Heart left ventricle (tissue), 16 donors: ENCODE results near the gene PCBP3. TPM values are rescaled to one million over a fixed set of nuclear protein-coding genes. Genes with fewer than 3 reads are reported as not detected.
"Not testable (repeated sequence)": the region's sequence is repeated elsewhere in the genome, so short reads cannot be mapped to it uniquely, and the experiment has no call there.

Experiments
- ATAC-seq, 4 donors: fragments of 200-7000 bp; cut with Tn5 transposase; one replicate each; pipeline ENCODE4 v1.9.1; 2020 to 2022; ENCODE audit warnings: moderate library complexity in 4 of 4, mild to moderate bottlenecking in 3 of 4, moderate number of reproducible peaks in 1 of 4
- DNase-seq, 5 donors: peaks; one replicate each; pipeline ENCODE4 v3.0.0-alpha.2; 2020
- H3K27ac ChIP-seq, 12 donors: fragments of 200-600 bp; sonication (generic) in 4 of 12; one replicate each; pipeline versions ENCODE4 v1.5.0 to v1.8.0; 2016 to 2022; ENCODE audit warnings: mild to moderate bottlenecking in 2 of 12
- H3K27me3 ChIP-seq, 9 donors: fragments of 200-600 bp; sonication (generic) in 2 of 9; one replicate each; pipeline versions ENCODE4 v1.5.1 to v1.8.0; 2016 to 2022; ENCODE audit warnings: mild to moderate bottlenecking in 3 of 9
- H3K36me3 ChIP-seq, 9 donors: fragments of 200-600 bp; sonication (generic) in 2 of 9; one replicate each; pipeline versions ENCODE4 v1.5.0 to v1.8.0; 2018 to 2022; ENCODE audit warnings: mild to moderate bottlenecking in 2 of 9
- H3K4me1 ChIP-seq, 12 donors: fragments of 200-600 bp; sonication (generic) in 4 of 12; one replicate each; pipeline versions ENCODE4 v1.5.0 to v1.8.0; 2016 to 2022; ENCODE audit warnings: mild to moderate bottlenecking in 3 of 12
- H3K4me3 ChIP-seq, 12 donors: fragments of 200-600 bp; sonication (generic) in 4 of 12; one replicate each; pipeline versions ENCODE4 v1.5.0 to v1.8.0; 2017 to 2022; ENCODE audit warnings: mild to moderate bottlenecking in 9 of 12, moderate library complexity in 4 of 12
- H3K9me3 ChIP-seq, 12 donors: fragments of 200-600 bp; sonication (generic) in 4 of 12; one replicate each; pipeline versions ENCODE4 v1.5.0 to v1.8.0; 2016 to 2022; ENCODE audit warnings: mild to moderate bottlenecking in 1 of 12
- CTCF ChIP-seq, 12 donors: fragments of 200-600 bp; sonication (generic) in 4 of 12; IDR thresholded peaks; one replicate each; pipeline versions ENCODE4 v1.5.0 to v1.8.0; 2018 to 2022; ENCODE audit warnings: antibody characterized with exemption in 12 of 12, mild to moderate bottlenecking in 5 of 12
- POLR2A ChIP-seq, 2 donors: fragments of 450-650 bp; IDR thresholded peaks; one replicate each; pipeline ENCODE4 v1.6.1; 2017; ENCODE audit warnings: antibody characterized with exemption in 2 of 2, mild to moderate bottlenecking in 2 of 2, moderate library complexity in 2 of 2
- WGBS, 4 donors: extraction: QIAGEN DNeasy Blood & Tissue Kit in 2 of 4; methylation state at CpG; one replicate each; pipeline versions ENCODE4 v1.1.5 to v1.1.7; 2013 to 2018; 5-methylcytosine and 5-hydroxymethylcytosine counted together
- intact Hi-C, 10 donors: fragments of 100-400 bp; cut with DNase I; formaldehyde crosslinking; loops; one replicate each; pipeline versions ENCODE4 v1.11.1 to v1.14.2; 2022
- polyA plus RNA-seq, 2 donors: library from polyadenylated mRNA; stranded (reverse); fragments of 200-250 nt; gene quantifications; one replicate each; pipeline ENCODE4 v1.2.3, GENCODE V29; 2013
- total RNA-seq, 9 donors: library from RNA; depleted of rRNA in 2 of 9; stranded (reverse); fragments of >200 nt in 2 of 9; fragmentation: NEBNext Ultra II Directional in 3 of 9; extraction: Animal tissue kit (Norgen Biotek cat#: 25700) in 3 of 9; gene quantifications; one replicate each; pipeline versions ENCODE4 v1.1.0 to v1.2.4, GENCODE V29; 2016 to 2023
- donor health status: ischemic (EF 13 %, LVEDD 7.1; RV severe dilation, severe dysfunction).
- donor health status: healthy with polysubstance abuse.
- donor health status: DM: no; HTN: yes; CAD: no.
- donor health status: DM: no; HTN: no; CAD: no.
- donor health status: ischemic (EF 25% LVEDD 6.9; RV normal size, moderate dysfunction).
- donor health status: ischemic (EF 25% LVEDD 5.7; RV mildly dilated, moderate dysfunction).
- donor health status: healthy.
- donor health status: DM: yes; HTN: yes; CAD: no.
- donor health status: ischemic (EF 35%, LVEDD 5.7; RV mildly dilated, moderate dysfunction).
- donor health status: nonischemic (EF 11% LVEDD 7.7; RV severe dilation, severe dysfunction).
- donor health status: DM: yes; HTN: yes; CAD: no.
- donor health status: PGD.
- donor health status: ischemic (EF 29% LVEDD 5.4; RV normal size, mild dysfunction).
- donor health status: nonischemic (EF 23%, LVEDD 6.1; RV moderate dilation, normal function).

Gene PCBP3
- total and polyA plus RNA-seq, 11 donors: 0.72 to 11.4 (median 2.5) TPM; not detected in 1

GRCh38 chr21:45600248-45600647 lies 43.3 kb upstream of the PCBP3 start:
- peaks cover 0 to 26% (median 13%) of the 10 kb centered on the region in 12 donors for H3K9me3 ChIP-seq
- TF ChIP-seq POLR2A (IDR thresholded peaks at IDR 0.05) (no peak), CTCF (IDR thresholded peaks at IDR 0.05) (no peak)
- H3K36me3 ChIP-seq: no peaks in the 10 kb centered on the region
- intact Hi-C loops: no loop called here
- no peak for ATAC-seq
- no peaks in the 10 kb centered on the region for H3K4me1 ChIP-seq
- H3K27me3 ChIP-seq: peaks cover 0 to 37% (median 5%) of the 10 kb centered on the region in 9 donors
- H3K4me3 ChIP-seq: no peak overlapping the region
- DNase-seq: no peak
- H3K27ac ChIP-seq: no peak overlapping the region
- WGBS, 4 donors: 68 to 86% (median 79%) methylated on average over 6 of the region's 6 CpGs

- no peak for DNase-seq
- intact Hi-C loops: no loop called here
Measured at GRCh38 chr21:45601551-45601950, 42.0 kb upstream of the PCBP3 start.

GRCh38 chr21:45602106-45602505 lies 41.4 kb upstream of the PCBP3 start:
- peaks cover 0 to 26% (median 13%) of the 10 kb centered on the region in 12 donors for H3K9me3 ChIP-seq
- intact Hi-C loops: no loop called here
- H3K27me3 ChIP-seq: peaks cover 0 to 21% (median 0%) of the 10 kb centered on the region in 9 donors
- WGBS, 4 donors: 79 to 82% (median 80%) methylated on average over 5 of the region's 5 CpGs
- no peak for TF ChIP-seq CTCF (IDR thresholded peaks at IDR 0.05)
- TF ChIP-seq POLR2A (IDR thresholded peaks at IDR 0.05): no peak
- no peak overlapping the region for H3K4me3 ChIP-seq
- no peak for ATAC-seq
- no peak overlapping the region for H3K27ac ChIP-seq
- no peak for DNase-seq
- no peaks in the 10 kb centered on the region for H3K36me3 ChIP-seq
- no peaks in the 10 kb centered on the region for H3K4me1 ChIP-seq

More at GRCh38 chr21:45601551-45601950, 42.0 kb upstream of the PCBP3 start:
- ATAC-seq: no peak
- Histone ChIP-seq H3K36me3 (no peaks in the 10 kb centered on the region), H3K4me3 (no peak overlapping the region), H3K27ac (no peak overlapping the region), H3K27me3 (peaks cover 0 to 25% (median 0%) of the 10 kb centered on the region in 9 donors), H3K4me1 (no peaks in the 10 kb centered on the region), H3K9me3 (peaks cover 0 to 26% (median 13%) of the 10 kb centered on the region in 12 donors)
- TF ChIP-seq CTCF (IDR thresholded peaks at IDR 0.05): no peak
- TF ChIP-seq POLR2A (IDR thresholded peaks at IDR 0.05): no peak
- 74 to 81% (median 78%) methylated on average over 9 to 10 of the region's 10 CpGs for WGBS, 4 donors

GRCh38 chr21:45603481-45603880 lies 40.0 kb upstream of the PCBP3 start:
- DNase-seq (no peak), ATAC-seq (no peak)
- Histone ChIP-seq H3K27ac (no peak overlapping the region), H3K36me3 (no peaks in the 10 kb centered on the region), H3K27me3 (peaks cover 0 to 18% (median 0%) of the 10 kb centered on the region in 9 donors), H3K4me3 (no peak overlapping the region), H3K9me3 (peaks cover 0 to 26% (median 13%) of the 10 kb centered on the region in 12 donors), H3K4me1 (no peaks in the 10 kb centered on the region)
- intact Hi-C loops: no loop called here
- TF ChIP-seq CTCF (IDR thresholded peaks at IDR 0.05) (no peak), POLR2A (IDR thresholded peaks at IDR 0.05) (no peak)

- peaks cover 0 to 26% (median 13%) of the 10 kb centered on the region in 12 donors for H3K9me3 ChIP-seq
- H3K27me3 ChIP-seq: peaks cover 0 to 12% (median 0%) of the 10 kb centered on the region in 9 donors
- DNase-seq, H3K4me1 ChIP-seq, ATAC-seq, H3K27ac ChIP-seq, intact Hi-C loops, H3K4me3 ChIP-seq, H3K36me3 ChIP-seq: not testable (repeated sequence)
- WGBS, 4 donors: 86 to 100% (median 98%) methylated on average over 1 to 7 of the region's 8 CpGs
Measured at GRCh38 chr21:45604681-45605080, 38.8 kb upstream of the PCBP3 start.
